ENCODE results near the gene KCNK16. TPM values are rescaled to one million over a fixed set of nuclear protein-coding genes. Genes with fewer than 3 reads are reported as not detected.
A peak's percentile ranks its signal among the peaks of the same experiment; 100 is the strongest.

Gene KCNK16
- total and polyA plus RNA-seq, 2 of the 8 experiments (the other 6 are each of a cell fraction or from before 2014, with no cell fraction given), result not detected

- TF ChIP-seq E2F6 (IDR thresholded peaks at IDR 0.05) (peak; percentile 70), ASH2L (IDR thresholded peaks at IDR 0.05; ENCODE audit: low read length) (peak; percentile 67), BCL11A (IDR thresholded peaks at IDR 0.05; ENCODE audit: low read depth in 2 of 2, low read length in 2 of 2) (no peak), KDM4A (IDR thresholded peaks at IDR 0.05; ENCODE audit: low read depth, low read length, severe bottlenecking) (peak; percentile 93), RNF2 (IDR thresholded peaks at IDR 0.05; ENCODE audit: borderline replicate concordance, low read depth, low read length, missing control alignments, poor library complexity, severe bottlenecking) (peak; percentile 24), CREB1 (IDR thresholded peaks at IDR 0.05) (peak; percentile 61), CTCF (IDR thresholded peaks at IDR 0.05; ENCODE audit: control extremely low read depth in 1 of 3, insufficient read depth in 1 of 3, low read depth in 1 of 3, low read length in 3 of 3) (peak in 1 of 3 experiments; percentile 20; a peak in 1 of 4 replicates)
Measured at GRCh38 chr6:39313526-39314272, 8.8 kb downstream of the KCNK16 start (continued).
